22Rv1 (cell line): Measurements from ENCODE around the gene ALPI.

Experiments used
- CTCF ChIP-seq: fragments of 450-650 bp; IDR thresholded peaks from 2 replicates; pipeline ENCODE4 v1.5.1; 2017; ENCODE audit warnings: mild to moderate bottlenecking
- ZFX ChIP-seq: fragments of 450-650 bp; IDR thresholded peaks from 2 replicates; pipeline ENCODE4 v1.6.1; 2017; ENCODE audit warnings: antibody characterized with exemption, borderline replicate concordance

GRCh38 chr2:232436381-232437194, 19.4 kb upstream of the ALPI start:
- no peak for TF ChIP-seq CTCF
- TF ChIP-seq ZFX = no peak
